Renal pelvis (tissue), 12 donors: ENCODE data around the gene PDZRN4. TPM values are rescaled to one million over a fixed set of nuclear protein-coding genes. Genes with fewer than 3 reads are reported as not detected.
"Not testable (repeated sequence)": the region's sequence is repeated elsewhere in the genome, so short reads cannot be mapped to it uniquely, and the experiment has no call there.

Experiments used
- DNase-seq: peaks from one replicate; pipeline ENCODE4 v3.0.0-alpha.2; 2013
- long read RNA-seq, 16 experiments: transcript quantifications; one replicate each; lab custom pipeline, GENCODE V29; 2026
- polyA plus RNA-seq, 3 donors: library from polyadenylated mRNA; unstranded; fragments of 120-200 nt; gene quantifications; one replicate each; pipeline ENCODE4 v1.2.1, GENCODE V29; 2013; ENCODE audit not compliant: insufficient read length in 3 of 3

PDZRN4 gene
- polyA plus RNA-seq: 1 to 10 TPM; 5.4 to 8.0 (median 5.7) TPM
- long read RNA-seq, donor 1, partial matches to known transcripts: 0 of 3 reads
- long read RNA-seq, donor 1, other reads (novel, unspliced or antisense): 0 of 3 reads
- long read RNA-seq, donor 2, partial matches to known transcripts: 0 of 2 reads
- long read RNA-seq, donor 2, other reads (novel, unspliced or antisense): 0 of 2 reads
- long read RNA-seq, donor 3: 0 reads
- long read RNA-seq, donor 4: 0 reads
- long read RNA-seq, donor 5, partial matches to known transcripts: 0 of 1 reads
- long read RNA-seq, donor 5, other reads (novel, unspliced or antisense): 0 of 1 reads
- long read RNA-seq, donor 6, partial matches to known transcripts: 0 of 1 reads
- long read RNA-seq, donor 6, other reads (novel, unspliced or antisense): 0 of 1 reads
- long read RNA-seq, donor 7, partial matches to known transcripts: 0 of 1 reads
- long read RNA-seq, donor 7, other reads (novel, unspliced or antisense): 0 of 1 reads
- long read RNA-seq, donor 8: 0 reads
- long read RNA-seq, donor 9, partial matches to known transcripts: 0 of 2 reads
- long read RNA-seq, donor 9, other reads (novel, unspliced or antisense): 0 of 2 reads
- long read RNA-seq, donor 10: 0 reads
- long read RNA-seq, donor 11: 0 reads
- long read RNA-seq, donor 12, partial matches to known transcripts: 0 of 1 reads
- long read RNA-seq, donor 12, other reads (novel, unspliced or antisense): 0 of 1 reads
- long read RNA-seq, donor 13, partial matches to known transcripts: 0 of 2 reads
- long read RNA-seq, donor 13, other reads (novel, unspliced or antisense): 0 of 2 reads
- long read RNA-seq, donor 14: 0 reads
- long read RNA-seq, donor 15: 0 reads
- long read RNA-seq, donor 16, partial matches to known transcripts: 0 of 2 reads
- long read RNA-seq, donor 16, other reads (novel, unspliced or antisense): 0 of 2 reads

DNA sequence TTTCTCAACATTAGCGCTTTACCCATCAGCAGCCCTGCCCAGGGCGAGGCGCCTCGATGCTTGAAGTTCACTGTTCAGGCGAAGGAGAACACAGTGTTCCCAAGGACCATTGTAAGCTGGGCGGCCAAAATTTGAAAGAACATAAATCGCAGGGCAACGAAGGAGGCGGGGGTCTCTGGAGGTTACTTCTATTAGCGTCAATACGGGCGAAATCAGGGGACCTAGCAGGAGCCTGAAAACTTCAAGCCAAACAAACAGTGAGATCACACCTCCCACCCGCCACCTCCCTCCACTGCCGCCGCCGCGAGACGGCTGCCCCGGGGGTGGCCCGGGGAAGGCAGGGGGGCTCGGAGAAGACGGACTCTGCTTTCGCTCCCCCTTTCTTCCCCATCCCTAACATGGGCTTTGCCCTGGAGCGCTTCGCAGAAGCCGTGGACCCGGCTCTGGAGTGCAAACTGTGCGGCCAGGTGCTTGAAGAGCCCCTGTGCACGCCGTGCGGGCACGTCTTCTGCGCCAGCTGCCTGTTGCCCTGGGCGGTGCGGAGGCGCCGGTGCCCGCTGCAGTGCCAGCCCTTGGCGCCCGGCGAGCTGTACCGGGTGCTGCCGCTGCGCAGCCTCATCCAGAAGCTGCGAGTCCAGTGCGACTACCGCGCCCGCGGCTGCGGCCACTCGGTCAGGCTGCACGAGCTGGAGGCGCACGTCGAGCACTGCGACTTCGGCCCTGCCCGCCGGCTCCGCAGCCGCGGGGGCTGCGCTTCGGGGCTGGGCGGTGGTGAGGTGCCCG, at the start of gene PDZRN4:
Gene PDZRN4 (plus strand): TSS at position 263 of the 783 bp plus-strand sequence.
- no peak for DNase-seq

- no peak for DNase-seq
Measured at GRCh38 chr12:41140117-41140516, 48.0 kb upstream of the PDZRN4 start.

GRCh38 chr12:41141104-41141503, 47.0 kb upstream of the PDZRN4 start:
- no peak for DNase-seq

GRCh38 chr12:41142376-41142775, 45.7 kb upstream of the PDZRN4 start:
- DNase-seq: no peak

GRCh38 chr12:41151793-41152192, 36.3 kb upstream of the PDZRN4 start:
- no peak for DNase-seq

DNA sequence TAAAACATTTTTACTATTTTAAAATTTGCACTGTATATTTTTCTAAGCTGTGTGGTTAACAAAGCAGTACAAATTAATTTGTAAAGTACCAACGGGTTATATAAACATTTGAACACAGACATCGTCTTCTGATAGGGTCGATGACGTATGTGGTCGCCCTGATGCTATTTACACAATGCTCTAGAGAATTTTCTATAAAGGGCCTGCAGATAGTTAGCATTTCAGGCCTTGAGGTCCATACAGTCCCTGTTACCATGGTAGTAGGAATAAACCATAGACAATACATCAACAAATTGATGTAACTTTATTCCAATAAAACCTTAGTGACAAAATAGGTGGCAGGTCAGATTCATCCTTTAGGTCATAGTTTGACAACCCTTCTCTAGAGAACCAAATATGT, 25.7 kb upstream of the PDZRN4 start:
- no peak for DNase-seq

DNA sequence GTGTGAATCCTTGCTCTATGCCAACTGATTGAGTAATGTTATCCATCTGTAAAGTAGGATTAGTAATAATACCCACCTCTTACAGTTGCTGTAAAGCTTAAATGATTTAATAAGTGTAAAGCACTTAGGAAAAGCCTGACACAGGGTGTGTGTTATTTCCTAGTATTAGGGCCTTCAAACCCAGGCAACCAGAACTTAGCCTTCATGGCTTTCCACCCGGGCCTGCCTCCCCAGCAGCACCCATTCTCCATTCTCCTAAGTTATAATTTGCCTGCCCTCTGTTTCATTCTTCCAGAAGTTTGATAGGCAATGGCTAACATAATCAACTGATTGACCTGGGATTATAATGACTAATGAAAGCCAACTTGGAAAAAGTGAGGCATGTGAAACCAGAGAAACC, 20.4 kb upstream of the PDZRN4 start:
- no peak for DNase-seq

DNA sequence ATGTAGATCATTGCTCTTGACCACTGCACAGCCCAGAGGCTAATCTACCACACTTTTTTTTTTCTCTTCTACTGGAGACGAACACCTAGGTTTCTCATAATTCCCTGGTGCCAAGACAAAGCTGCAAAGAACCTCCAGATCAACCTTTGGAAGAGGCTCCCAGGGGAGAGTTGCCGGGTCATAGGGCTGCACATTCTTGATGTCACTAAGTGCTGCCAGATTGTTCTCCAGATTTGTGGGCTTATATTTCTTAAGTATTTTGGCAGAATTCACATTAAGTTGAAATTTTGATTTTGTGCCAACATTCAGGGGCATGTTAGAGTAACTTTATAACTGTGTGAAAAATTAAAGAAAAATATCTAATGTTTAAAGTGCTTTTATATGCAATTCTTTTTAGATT, 13.5 kb upstream of the PDZRN4 start:
- no peak for DNase-seq

DNA sequence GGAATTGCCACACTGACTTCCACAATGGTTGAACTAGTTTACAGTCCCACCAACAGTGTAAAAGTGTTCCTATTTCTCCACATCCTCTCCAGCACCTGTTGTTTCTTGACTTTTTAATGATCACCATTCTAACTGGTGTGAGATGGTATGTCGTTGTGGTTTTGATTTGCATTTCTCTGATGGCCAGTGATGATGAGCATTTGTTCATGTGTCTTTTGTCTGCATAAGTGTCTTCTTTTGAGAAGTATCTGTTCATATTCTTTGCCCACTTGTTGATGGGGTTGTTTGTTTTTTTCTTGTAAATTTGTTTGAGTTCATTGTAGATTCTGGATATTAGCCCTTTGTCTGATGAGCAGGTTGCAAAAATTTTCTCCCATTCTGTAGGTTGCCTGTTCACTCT, 8.6 kb upstream of the PDZRN4 start:
- not testable (repeated sequence) for DNase-seq

- DNase-seq: no peak
Measured at GRCh38 chr12:41184864-41185263, 3.3 kb upstream of the PDZRN4 start.

DNA sequence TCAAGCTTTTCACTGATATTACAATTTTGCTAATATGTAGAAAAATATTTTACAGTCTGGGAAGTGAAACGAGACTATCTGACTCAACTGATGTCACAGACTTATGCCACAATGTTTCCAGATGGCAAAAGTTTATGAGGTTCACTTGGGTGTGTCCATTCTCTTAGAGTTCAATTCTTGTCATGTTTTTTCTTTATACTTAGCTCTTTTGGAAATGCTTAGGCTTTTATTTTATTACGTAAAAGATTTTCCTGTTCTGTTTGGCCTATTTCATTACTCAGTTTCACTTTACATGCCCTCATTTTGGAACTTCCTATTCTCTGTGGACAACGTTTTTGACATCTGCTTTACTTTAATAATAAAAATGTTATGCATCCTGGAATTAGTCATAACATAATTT, 2.1 kb upstream of the PDZRN4 start:
- DNase-seq: no peak

DNA sequence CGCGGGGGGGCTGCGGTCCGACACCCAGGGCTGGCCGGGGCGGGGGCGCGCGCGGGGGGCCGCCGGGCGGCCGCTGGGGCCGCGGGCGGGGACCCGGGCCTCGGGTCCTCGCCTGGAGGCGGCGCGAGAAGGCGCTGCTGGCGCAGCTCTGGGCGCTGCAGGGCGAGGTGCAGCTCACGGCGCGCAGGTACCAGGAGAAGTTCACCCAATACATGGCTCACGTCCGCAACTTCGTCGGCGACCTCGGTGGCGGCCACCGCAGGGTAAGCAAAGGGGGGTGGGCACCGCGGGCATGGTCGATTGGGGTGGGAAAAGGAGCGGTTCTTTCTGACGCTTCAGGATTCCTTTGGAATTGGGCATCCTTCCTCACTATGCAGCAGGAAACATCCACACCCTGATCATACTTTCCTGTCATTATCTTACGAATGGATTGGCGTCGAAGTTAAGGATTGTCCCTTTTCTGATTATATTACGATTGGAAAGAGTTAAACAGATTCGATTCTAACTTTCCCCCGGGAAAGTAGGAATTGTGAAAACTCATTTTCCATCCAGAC, 798 bp downstream of the PDZRN4 start:
- DNase-seq: no peak

DNA sequence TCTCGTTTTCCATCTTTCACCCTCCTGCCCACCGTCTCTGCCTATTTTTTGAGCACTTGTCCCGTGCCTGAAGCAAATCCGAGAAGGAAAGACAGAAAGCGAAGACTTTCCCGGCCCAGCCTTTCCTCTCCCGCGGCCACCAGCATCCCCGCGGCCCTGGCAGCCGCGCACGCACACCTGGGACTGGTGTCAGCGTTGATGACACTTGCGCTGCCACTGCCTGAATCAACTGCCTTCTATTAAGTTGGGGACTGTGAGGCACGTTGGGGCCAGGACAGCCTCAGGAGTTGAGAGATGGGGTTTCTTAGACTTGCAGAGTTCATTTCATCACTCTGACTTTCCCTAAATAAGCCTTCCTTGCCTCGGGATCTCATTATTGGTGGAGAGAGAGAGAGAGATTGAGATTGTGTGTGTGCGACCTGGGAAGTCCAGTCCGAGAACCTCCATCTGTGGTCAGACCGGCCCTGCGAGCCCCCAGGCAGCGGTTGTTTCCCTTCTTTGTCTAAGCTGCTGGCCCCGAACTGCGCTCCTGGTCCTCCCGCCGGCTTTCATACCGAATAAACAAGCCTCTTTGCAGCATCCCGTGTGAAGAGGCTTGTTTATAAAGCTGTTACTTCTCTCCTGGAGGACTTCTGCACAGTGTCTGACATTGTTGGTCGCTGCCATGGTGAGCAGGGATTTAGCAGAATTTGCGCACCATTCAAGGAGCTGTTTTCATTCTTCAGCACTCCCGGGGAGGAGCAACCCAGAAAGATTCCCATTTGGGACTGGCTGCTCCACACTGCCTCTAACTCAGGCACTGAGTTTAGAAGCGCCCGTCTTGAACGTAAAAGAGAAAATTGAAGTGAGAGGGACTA, 1.5 kb downstream of the PDZRN4 start:
- no peak for DNase-seq

- DNase-seq: no peak
Measured at GRCh38 chr12:41190338-41190737, 2.2 kb downstream of the PDZRN4 start.

GRCh38 chr12:41191549-41191948, 3.4 kb downstream of the PDZRN4 start:
- not testable (repeated sequence) for DNase-seq

- DNase-seq: no peak
Measured at GRCh38 chr12:41193311-41193710, 5.2 kb downstream of the PDZRN4 start.

DNA sequence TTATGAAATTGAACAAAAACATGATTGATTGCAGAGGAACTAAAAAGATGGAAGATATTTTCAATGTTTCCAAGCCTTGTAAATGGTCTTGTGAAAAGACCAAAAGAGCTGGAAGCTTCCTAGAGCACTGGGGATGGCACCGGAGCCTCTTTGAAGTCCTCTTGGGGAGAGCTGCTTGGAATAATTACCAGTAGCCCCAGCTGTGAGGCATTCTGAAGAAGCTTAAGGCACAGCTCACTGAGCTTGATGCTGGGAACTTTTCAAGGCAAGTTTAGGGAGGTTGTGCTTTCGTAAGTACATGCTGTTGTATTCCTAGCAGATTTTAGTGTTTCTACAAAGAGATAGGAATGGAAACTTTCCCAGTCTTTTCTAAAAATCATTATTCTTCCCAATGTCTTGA, 13.9 kb downstream of the PDZRN4 start:
- DNase-seq: no peak

DNA sequence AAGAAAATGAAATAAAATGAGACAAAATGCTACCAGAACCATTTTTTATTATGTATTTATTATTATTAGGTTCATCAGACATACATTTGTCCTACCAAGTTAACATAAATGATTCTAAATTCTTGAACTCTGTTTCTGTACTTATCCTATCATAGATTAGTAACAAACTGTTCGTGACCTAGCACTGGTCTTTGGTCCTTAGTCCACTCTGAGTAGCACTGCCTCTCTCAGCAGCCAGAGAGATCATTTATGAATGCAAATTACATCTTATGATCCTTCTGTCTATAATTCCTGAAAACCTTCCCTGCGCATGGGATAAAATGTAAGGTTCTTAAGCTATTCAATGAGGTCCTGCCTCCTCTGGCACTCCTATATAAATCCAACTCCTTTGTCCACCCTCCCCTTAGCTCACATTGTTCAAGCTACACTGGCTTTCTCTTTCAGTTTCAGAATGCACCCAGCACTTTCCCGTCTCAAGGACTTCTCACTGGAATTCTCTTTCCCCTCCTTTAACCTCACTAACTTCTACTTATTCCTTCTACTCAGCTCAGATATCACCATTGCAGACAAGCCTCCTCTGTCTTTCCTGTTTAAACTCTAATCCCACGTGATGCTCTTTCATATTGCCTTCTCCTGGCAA, 17.1 kb downstream of the PDZRN4 start:
- DNase-seq: no peak

DNA sequence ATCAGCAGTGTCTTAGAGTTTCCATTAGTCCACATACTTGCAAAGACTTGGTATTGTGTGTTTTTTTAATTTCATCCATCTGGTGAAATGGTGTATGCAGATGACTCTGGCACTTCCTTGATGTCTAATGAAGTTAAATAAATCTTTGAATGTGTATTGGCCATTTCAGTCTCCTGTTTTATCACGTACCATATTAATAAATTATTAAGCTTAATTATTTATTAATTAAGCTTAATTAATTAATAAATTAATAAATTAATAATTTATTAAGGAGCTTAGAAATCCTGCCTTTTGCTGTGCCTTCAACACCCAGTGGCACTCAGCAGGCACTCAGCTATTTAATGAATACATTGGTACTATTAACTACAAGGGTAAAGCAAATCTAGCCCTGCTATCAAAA, 18.2 kb downstream of the PDZRN4 start:
- DNase-seq: no peak

DNA sequence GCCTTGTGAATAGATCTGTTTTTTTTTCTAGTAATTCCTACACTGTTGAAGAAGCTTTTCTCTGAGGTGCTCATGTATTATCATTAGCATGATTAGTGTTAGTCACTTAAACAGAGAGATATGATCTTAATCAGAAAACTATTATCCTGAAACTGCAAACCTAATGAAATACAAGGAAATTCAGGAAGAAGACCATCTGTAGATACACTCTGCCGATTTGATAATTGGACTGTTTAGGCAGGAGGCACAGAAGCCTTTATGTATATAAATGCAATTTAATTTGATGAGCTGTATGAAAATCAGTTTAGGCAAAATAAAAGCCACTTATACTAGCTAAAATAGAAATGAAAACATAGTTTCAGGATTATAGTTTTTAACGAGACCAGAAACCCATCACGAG, 23.3 kb downstream of the PDZRN4 start:
- DNase-seq: no peak
